HPDE6-E6E7 (cell line): ENCODE data around the gene ZNF521.
"Not testable (repeated sequence)": the region's sequence is repeated elsewhere in the genome, so short reads cannot be mapped to it uniquely, and the experiment has no call there.

ENCODE experiments used
- DNase-seq: peaks from one replicate; pipeline ENCODE4 v3.0.0; 2011; ENCODE audit warnings: missing footprints; ENCODE audit errors: extremely low spot score

Gene ZNF521

GRCh38 chr18:25033175-25033574 is 318.8 kb downstream of the ZNF521 start:
- DNase-seq = not testable (repeated sequence)

- no peak for DNase-seq
Measured at GRCh38 chr18:25029802-25030201, 322.2 kb downstream of the ZNF521 start.

DNA sequence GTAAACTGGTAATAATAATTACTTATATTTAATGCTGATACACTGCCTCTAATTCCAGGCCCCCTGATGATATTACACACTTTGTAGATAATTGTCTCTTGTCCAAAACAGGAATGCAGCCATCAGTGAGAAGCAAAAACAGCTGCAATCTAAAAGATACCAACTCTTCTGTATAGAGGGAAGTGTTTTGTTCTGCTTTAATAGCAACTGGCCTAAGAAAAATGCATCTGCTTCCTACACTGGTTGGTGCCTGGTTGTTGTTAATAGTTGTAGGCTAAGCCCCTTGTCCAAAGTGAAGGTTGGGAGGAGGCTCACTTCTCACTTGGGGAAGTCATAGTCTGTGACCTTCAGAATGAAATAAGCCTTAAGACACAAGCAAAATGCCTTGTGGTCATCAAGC is 332.0 kb downstream of the ZNF521 start:
- no peak for DNase-seq

- DNase-seq = no peak
Measured at GRCh38 chr18:25019086-25019860, 332.7 kb downstream of the ZNF521 start.

DNA sequence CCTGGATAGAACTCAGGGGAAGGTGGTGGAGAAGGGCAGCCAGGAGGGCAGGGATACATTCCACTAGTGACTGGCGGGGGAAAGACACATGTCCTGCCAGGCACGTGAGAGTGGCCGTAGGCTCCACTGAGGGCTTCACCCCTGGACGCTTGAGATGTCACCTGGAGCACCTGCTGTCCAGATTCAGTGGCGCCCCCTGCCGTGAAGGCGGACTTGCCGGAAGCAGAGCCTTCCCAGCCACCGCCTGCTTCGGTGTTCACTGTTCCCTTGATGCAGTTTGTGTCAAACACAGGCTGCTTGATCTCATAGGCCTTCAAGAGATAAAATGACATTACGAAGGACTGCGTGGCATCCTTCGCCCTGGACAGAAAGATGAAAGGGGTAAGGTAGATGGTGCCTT is 335.3 kb downstream of the ZNF521 start:
- DNase-seq = no peak

- no peak for DNase-seq
Measured at GRCh38 chr18:25016181-25016580, 335.8 kb downstream of the ZNF521 start.
